DOHH2 (cell line): ENCODE measurements around the gene MRTO4.

Experiments
- H3F3A ChIP-seq: fragments of 200-600 bp; sonication (generic), shearing (Covaris generic); 2 replicates; pipeline ENCODE4 v1.6.0; 2016; ENCODE audit warnings: antibody characterized with exemption, mild to moderate bottlenecking; ENCODE audit not compliant: control insufficient read depth, insufficient read depth
- H3K27ac ChIP-seq: fragments of 200-600 bp; sonication (generic); 2 replicates; pipeline ENCODE4 v1.5.1; 2014; ENCODE audit warnings: low read depth, mild to moderate bottlenecking, low read length, moderate library complexity
- H3K27me3 ChIP-seq: fragments of 200-600 bp; sonication (generic); 2 replicates; pipeline ENCODE4 v1.6.1; 2014; ENCODE audit warnings: mild to moderate bottlenecking, low read length, mixed read lengths; ENCODE audit not compliant: control insufficient read depth
- H3K36me3 ChIP-seq: fragments of 200-600 bp; sonication (generic); 2 replicates; pipeline ENCODE4 v1.6.1; 2014; ENCODE audit warnings: mild to moderate bottlenecking, low read length, moderate library complexity, mixed read lengths; ENCODE audit not compliant: control insufficient read depth
- H3K4me1 ChIP-seq: fragments of 200-600 bp; sonication (generic); 2 replicates; pipeline ENCODE4 v1.6.1; 2014; ENCODE audit warnings: mild to moderate bottlenecking, low read length, mixed read lengths; ENCODE audit not compliant: control insufficient read depth
- H3K4me2 ChIP-seq: fragments of 200-600 bp; sonication (generic); 2 replicates; pipeline ENCODE4 v1.6.0; 2014; ENCODE audit warnings: mild to moderate bottlenecking, low read length, moderate library complexity
- H3K4me3 ChIP-seq: fragments of 200-600 bp; sonication (generic); 2 replicates; pipeline ENCODE4 v1.5.1; 2014; ENCODE audit warnings: mild to moderate bottlenecking, low read length, mixed read lengths
- H3K79me2 ChIP-seq: fragments of 200-600 bp; sonication (generic); 2 replicates; pipeline ENCODE4 v1.6.1; 2014; ENCODE audit warnings: mild to moderate bottlenecking, low read length, mixed read lengths; ENCODE audit not compliant: control insufficient read depth
- H3K9me2 ChIP-seq: fragments of 200-600 bp; sonication (generic); replicated peaks from 2 replicates; pipeline ENCODE4 v1.6.1; 2014; ENCODE audit warnings: mild to moderate bottlenecking, low read length, mixed read lengths; ENCODE audit not compliant: control insufficient read depth
- H3K9me3 ChIP-seq: fragments of 200-600 bp; sonication (generic); 2 replicates; pipeline ENCODE4 v1.6.1; 2014; ENCODE audit warnings: antibody characterized with exemption, low read length, mixed read lengths; ENCODE audit not compliant: control insufficient read depth, insufficient read depth
- H4K20me1 ChIP-seq: fragments of 200-600 bp; sonication (generic); 2 replicates; pipeline ENCODE4 v1.6.0; 2014; ENCODE audit warnings: low read depth, mild to moderate bottlenecking, antibody characterized with exemption, low read length, moderate library complexity; ENCODE audit not compliant: control insufficient read depth, insufficient read depth
- EZH2phosphoT487 ChIP-seq: fragments of 200-600 bp; sonication (generic); IDR thresholded peaks from 2 replicates; pipeline ENCODE4 v1.6.1; 2017; ENCODE audit warnings: borderline replicate concordance, mild to moderate bottlenecking, antibody characterized with exemption, low read length, moderate library complexity, mixed read lengths
- TF ChIP-seq, protein P1 (sequence below): fragments of 200-600 bp; sonication (generic); IDR thresholded peaks from one replicate; pipeline ENCODE4 v1.5.1; 2014; ENCODE audit warnings: antibody characterized with exemption, mild to moderate bottlenecking, low read depth, low read length; ENCODE audit not compliant: poor library complexity, severe bottlenecking

The MRTO4 gene

DNA sequence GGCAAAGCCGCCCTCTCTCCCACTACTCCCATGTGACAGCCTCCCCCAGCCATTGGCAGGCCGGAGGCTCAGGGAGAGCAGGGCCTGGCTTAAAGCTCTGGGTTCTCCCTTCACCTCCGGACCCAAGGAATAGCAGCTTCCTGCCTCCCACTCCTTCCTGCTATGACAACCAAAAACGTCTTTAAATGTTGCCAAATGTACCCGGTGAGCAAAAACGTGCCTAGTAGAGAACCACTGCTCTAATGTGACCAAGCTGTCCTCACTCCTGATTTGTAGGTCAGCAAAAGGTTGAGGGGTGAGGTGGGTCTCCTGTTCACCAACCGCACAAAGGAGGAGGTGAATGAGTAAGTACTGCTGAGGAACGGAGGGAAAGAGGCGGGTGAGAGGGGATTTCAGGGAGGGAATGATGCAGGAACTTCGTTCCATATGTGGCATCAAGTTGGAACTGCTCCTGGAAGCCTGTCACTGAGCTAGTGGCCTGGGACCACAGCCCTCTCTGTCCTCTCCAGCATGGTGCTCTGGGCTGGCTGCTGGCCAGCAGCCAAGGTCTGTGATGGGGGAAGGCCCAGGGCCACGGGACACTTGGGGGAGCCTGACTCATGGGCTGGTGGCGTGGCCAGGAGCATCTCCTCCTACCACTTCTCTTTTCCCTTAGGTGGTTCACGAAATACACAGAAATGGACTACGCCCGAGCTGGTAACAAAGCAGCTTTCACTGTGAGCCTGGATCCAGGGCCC lies 5.7 kb downstream of the MRTO4 start:
- Histone ChIP-seq H3K79me2 (peaks cover 42% of the 10 kb centered on the region), H3K4me2 (no peak overlapping the region), H3K9me2 (no peaks in the 10 kb centered on the region), H3K27ac (no peak overlapping the region), H3K36me3 (peaks cover 85% of the 10 kb centered on the region), H3F3A (no peaks in the 10 kb centered on the region), H3K4me1 (peaks cover 14% of the 10 kb centered on the region), H4K20me1 (peaks cover 23% of the 10 kb centered on the region), H3K27me3 (no peaks in the 10 kb centered on the region), H3K9me3 (no peaks in the 10 kb centered on the region), H3K4me3 (no peak overlapping the region)
- TF ChIP-seq EZH2phosphoT487, result no peak
- TF ChIP-seq, protein P1, sequence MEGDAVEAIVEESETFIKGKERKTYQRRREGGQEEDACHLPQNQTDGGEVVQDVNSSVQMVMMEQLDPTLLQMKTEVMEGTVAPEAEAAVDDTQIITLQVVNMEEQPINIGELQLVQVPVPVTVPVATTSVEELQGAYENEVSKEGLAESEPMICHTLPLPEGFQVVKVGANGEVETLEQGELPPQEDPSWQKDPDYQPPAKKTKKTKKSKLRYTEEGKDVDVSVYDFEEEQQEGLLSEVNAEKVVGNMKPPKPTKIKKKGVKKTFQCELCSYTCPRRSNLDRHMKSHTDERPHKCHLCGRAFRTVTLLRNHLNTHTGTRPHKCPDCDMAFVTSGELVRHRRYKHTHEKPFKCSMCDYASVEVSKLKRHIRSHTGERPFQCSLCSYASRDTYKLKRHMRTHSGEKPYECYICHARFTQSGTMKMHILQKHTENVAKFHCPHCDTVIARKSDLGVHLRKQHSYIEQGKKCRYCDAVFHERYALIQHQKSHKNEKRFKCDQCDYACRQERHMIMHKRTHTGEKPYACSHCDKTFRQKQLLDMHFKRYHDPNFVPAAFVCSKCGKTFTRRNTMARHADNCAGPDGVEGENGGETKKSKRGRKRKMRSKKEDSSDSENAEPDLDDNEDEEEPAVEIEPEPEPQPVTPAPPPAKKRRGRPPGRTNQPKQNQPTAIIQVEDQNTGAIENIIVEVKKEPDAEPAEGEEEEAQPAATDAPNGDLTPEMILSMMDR, result no peak

DNA sequence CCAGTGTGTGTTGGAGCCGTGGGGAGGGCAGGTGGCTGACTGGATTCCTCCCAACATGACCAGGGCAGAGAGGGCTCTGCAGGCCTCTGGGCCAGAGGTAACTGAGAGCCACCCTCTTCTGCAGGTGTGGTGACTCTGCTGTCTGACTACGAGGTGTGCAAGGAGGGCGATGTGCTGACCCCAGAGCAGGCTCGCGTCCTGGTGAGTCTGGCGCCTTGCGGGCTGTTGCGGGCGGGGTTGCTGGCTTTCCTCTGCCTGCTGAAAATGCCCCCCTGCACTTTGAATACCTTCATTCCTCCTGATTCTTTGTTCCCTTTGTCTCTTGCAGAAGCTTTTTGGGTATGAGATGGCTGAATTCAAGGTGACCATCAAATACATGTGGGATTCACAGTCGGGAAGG lies 6.7 kb downstream of the MRTO4 start:
- no peaks in the 10 kb centered on the region for H3K9me2 ChIP-seq
- no peak overlapping the region for H3K4me3 ChIP-seq
- peaks cover 6% of the 10 kb centered on the region for H3K4me1 ChIP-seq
- H3K27me3 ChIP-seq, result no peaks in the 10 kb centered on the region
- TF ChIP-seq, protein P1, result no peak
- no peak overlapping the region for H3K27ac ChIP-seq
- H4K20me1 ChIP-seq, result peaks cover 16% of the 10 kb centered on the region
- peaks cover 32% of the 10 kb centered on the region for H3K79me2 ChIP-seq
- H3K9me3 ChIP-seq, result no peaks in the 10 kb centered on the region
- H3K4me2 ChIP-seq, result no peak overlapping the region
- no peaks in the 10 kb centered on the region for H3F3A ChIP-seq
- H3K36me3 ChIP-seq, result peaks cover 76% of the 10 kb centered on the region

DNA sequence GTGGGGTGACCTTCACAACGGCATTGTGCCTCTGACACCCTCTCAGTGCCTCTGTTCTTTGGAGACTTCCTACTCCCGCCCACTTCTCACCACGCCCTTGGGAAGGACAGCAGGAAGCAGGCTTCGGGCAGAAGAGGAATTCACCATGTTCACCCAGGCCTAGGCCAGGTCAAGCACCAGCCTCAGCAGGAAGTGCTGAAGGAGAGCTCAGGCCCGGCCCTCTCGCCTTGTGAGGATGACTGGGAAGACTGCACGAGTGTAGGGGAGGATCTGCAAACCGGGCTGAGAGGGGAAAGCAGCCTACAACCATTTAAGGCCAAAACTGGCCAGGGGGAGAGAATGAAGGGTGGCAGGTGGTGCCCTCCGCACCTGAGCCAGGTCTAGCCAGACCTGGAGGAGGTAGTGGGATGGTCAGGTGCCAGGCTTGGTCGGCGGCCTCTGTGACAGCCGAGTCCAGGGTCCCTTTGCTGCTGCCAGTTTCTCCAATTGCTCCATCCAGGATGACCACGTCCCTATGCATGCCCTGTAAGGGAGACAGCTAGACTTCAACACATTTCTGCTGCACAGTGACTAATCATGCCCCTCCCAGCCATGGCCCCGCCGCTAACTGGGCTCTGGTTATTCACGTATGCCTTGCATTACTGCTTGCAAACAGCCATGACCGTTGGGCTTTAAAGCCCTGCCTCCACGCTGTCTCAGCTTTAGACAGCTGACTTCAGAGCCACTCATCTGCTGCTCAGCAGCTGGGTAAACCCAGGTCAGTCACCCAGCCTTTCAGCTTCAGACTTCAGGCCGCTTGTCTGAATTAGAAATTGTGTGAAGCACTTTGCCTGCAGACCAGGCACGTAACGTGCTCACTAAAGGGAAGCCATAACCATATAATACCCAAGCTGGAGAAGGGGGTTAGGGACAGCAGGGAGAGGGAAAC lies 8.9 kb downstream of the MRTO4 start:
- Histone ChIP-seq H3K79me2 (peaks cover 11% of the 10 kb centered on the region), H3K9me3 (no peaks in the 10 kb centered on the region), H3K36me3 (peaks cover 54% of the 10 kb centered on the region), H3K4me3 (no peak overlapping the region), H3K4me1 (no peaks in the 10 kb centered on the region), H3K9me2 (no peaks in the 10 kb centered on the region), H4K20me1 (peaks cover 2% of the 10 kb centered on the region), H3K4me2 (no peak overlapping the region), H3K27ac (no peak overlapping the region), H3F3A (peaks cover 4% of the 10 kb centered on the region; the same call in 1 of the 2 replicates), H3K27me3 (no peaks in the 10 kb centered on the region)
- no peak for TF ChIP-seq EZH2phosphoT487
- TF ChIP-seq, protein P1, result no peak
